ENCODE data around the gene GALNT7. TPM values are rescaled to one million over a fixed set of nuclear protein-coding genes. Genes with fewer than 3 reads are reported as not detected.

Gene GALNT7
- total RNA-seq, 1 donor from 2014 or later: 6.1 TPM

- Histone ChIP-seq H3K4me3 (no peak overlapping the region), H3K9me3 (replicated peaks) (no peaks in the 10 kb centered on the region), H3K27ac (replicated peaks) (no peak overlapping the region), H3K27me3 (ENCODE audit: low read depth) (no peaks in the 10 kb centered on the region), H3K36me3 (no peaks in the 10 kb centered on the region), H3K4me1 (peaks cover 11% of the 10 kb centered on the region)
- no peak for TF ChIP-seq CTCF (IDR thresholded peaks at IDR 0.05; ENCODE audit: borderline replicate concordance)
- intact Hi-C loops (cut with micrococcal nuclease): no loop called here
- DNase-seq: no peak
Measured at GRCh38 chr4:173262375-173262774, 93.8 kb downstream of the GALNT7 start.

- TF ChIP-seq CTCF (IDR thresholded peaks at IDR 0.05; ENCODE audit: borderline replicate concordance): no peak
- Histone ChIP-seq H3K4me3 (no peak overlapping the region), H3K27me3 (ENCODE audit: low read depth) (no peaks in the 10 kb centered on the region), H3K36me3 (no peaks in the 10 kb centered on the region), H3K9me3 (replicated peaks) (no peaks in the 10 kb centered on the region), H3K27ac (replicated peaks) (peak overlapping the region; percentile 20), H3K4me1 (peaks cover 11% of the 10 kb centered on the region)
- DNase-seq: no peak
- intact Hi-C loops (cut with micrococcal nuclease): no loop called here
Measured at GRCh38 chr4:173264245-173264644, 95.6 kb downstream of the GALNT7 start.

- DNase-seq: peak; percentile 65
- H3K9me3 ChIP-seq (replicated peaks): no peaks in the 10 kb centered on the region
- no peaks in the 10 kb centered on the region for H3K36me3 ChIP-seq
- H3K27me3 ChIP-seq (ENCODE audit: low read depth): no peaks in the 10 kb centered on the region
- intact Hi-C loops (cut with micrococcal nuclease): no loop called here
- peak overlapping the region; percentile 5 for H3K27ac ChIP-seq (replicated peaks)
- H3K4me1 ChIP-seq: peaks cover 11% of the 10 kb centered on the region
- no peak overlapping the region for H3K4me3 ChIP-seq
- TF ChIP-seq CTCF (IDR thresholded peaks at IDR 0.05; ENCODE audit: borderline replicate concordance): no peak
Measured at GRCh38 chr4:173264684-173265185, 96.1 kb downstream of the GALNT7 start.

GRCh38 chr4:173265751-173266150 lies 97.1 kb downstream of the GALNT7 start:
- no peak for TF ChIP-seq CTCF (IDR thresholded peaks at IDR 0.05; ENCODE audit: borderline replicate concordance)
- H3K4me1 ChIP-seq: peaks cover 19% of the 10 kb centered on the region
- no peak for DNase-seq

GRCh38 chr4:173267711-173268110 lies 99.1 kb downstream of the GALNT7 start:
- H3K4me1 ChIP-seq: peaks cover 24% of the 10 kb centered on the region
- H3K36me3 ChIP-seq: no peaks in the 10 kb centered on the region
- intact Hi-C loops (cut with micrococcal nuclease): no loop called here
- H3K4me3 ChIP-seq: no peak overlapping the region
- no peak overlapping the region for H3K27ac ChIP-seq (replicated peaks)
- no peak for TF ChIP-seq CTCF (IDR thresholded peaks at IDR 0.05; ENCODE audit: borderline replicate concordance)
- no peaks in the 10 kb centered on the region for H3K27me3 ChIP-seq (ENCODE audit: low read depth)
- no peak for DNase-seq
- no peaks in the 10 kb centered on the region for H3K9me3 ChIP-seq (replicated peaks)

More at GRCh38 chr4:173265751-173266150, 97.1 kb downstream of the GALNT7 start:
- intact Hi-C loops (cut with micrococcal nuclease): no loop called here
- no peaks in the 10 kb centered on the region for H3K27me3 ChIP-seq (ENCODE audit: low read depth)
- H3K36me3 ChIP-seq: no peaks in the 10 kb centered on the region
- no peak overlapping the region for H3K27ac ChIP-seq (replicated peaks)
- no peaks in the 10 kb centered on the region for H3K9me3 ChIP-seq (replicated peaks)
- H3K4me3 ChIP-seq: no peak overlapping the region
